Liver (tissue), 3 donors: ENCODE measurements around the gene XK.

Source experiments
- FOXA1 ChIP-seq: IDR thresholded peaks from 2 replicates; pipeline ENCODE4 v1.6.1; 2016; ENCODE audit warnings: antibody characterized with exemption
- JUND ChIP-seq, 2 donors: IDR thresholded peaks; 2 replicates each; pipeline ENCODE4 v1.6.1; 2016; ENCODE audit warnings: antibody characterized with exemption in 2 of 2
- RAD21 ChIP-seq, 2 donors: IDR thresholded peaks; 2 replicates each; pipeline ENCODE4 v1.6.1; 2016; ENCODE audit warnings: antibody characterized with exemption in 2 of 2, mild to moderate bottlenecking in 2 of 2
- REST ChIP-seq: IDR thresholded peaks from 2 replicates; pipeline ENCODE4 v1.6.1; 2016; ENCODE audit warnings: antibody characterized with exemption, mild to moderate bottlenecking
- RXRA ChIP-seq, 2 donors: IDR thresholded peaks; 2 replicates each; pipeline ENCODE4 v1.6.1; 2017 to 2018; ENCODE audit warnings: antibody characterized with exemption in 2 of 2, mild to moderate bottlenecking in 1 of 2
- SP1 ChIP-seq: IDR thresholded peaks from 2 replicates; pipeline ENCODE4 v1.6.1; 2018; ENCODE audit warnings: antibody characterized with exemption, mild to moderate bottlenecking
- YY1 ChIP-seq: IDR thresholded peaks from 2 replicates; pipeline ENCODE4 v1.6.1; 2016; ENCODE audit warnings: antibody characterized with exemption, mild to moderate bottlenecking
- TF ChIP-seq, protein P1 (sequence below): fragments of 150-350 bp; IDR thresholded peaks from 2 replicates; pipeline ENCODE4 v1.5.1; 2017; ENCODE audit warnings: improper control_type of control experiment, low read depth, low read length; ENCODE audit not compliant: missing input control
- TF ChIP-seq, protein P2 (sequence below): IDR thresholded peaks from 2 replicates; pipeline ENCODE4 v1.6.1; 2016; ENCODE audit warnings: antibody characterized with exemption
- donor health status: healthy.
- donor health status: healthy.

DNA sequence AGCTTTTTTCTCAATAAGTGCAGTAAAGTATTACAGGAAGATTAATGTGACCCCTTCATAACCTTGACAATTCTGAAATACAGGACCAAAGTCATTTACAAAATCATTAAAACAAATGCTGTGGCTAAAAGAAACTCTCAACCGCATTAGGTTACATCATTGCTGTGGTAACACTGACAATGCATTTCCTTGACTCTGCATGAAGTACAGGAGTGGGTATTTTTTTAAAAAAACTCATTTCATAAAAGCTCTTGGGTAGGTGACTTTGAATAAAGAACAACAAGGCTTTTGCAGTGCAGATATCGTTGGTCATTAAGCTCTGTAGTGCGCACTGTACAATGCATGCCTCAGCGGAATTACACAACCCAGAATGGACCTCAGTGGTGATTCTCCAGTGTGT, 23.4 kb upstream of the XK start:
- TF ChIP-seq, protein P1, sequence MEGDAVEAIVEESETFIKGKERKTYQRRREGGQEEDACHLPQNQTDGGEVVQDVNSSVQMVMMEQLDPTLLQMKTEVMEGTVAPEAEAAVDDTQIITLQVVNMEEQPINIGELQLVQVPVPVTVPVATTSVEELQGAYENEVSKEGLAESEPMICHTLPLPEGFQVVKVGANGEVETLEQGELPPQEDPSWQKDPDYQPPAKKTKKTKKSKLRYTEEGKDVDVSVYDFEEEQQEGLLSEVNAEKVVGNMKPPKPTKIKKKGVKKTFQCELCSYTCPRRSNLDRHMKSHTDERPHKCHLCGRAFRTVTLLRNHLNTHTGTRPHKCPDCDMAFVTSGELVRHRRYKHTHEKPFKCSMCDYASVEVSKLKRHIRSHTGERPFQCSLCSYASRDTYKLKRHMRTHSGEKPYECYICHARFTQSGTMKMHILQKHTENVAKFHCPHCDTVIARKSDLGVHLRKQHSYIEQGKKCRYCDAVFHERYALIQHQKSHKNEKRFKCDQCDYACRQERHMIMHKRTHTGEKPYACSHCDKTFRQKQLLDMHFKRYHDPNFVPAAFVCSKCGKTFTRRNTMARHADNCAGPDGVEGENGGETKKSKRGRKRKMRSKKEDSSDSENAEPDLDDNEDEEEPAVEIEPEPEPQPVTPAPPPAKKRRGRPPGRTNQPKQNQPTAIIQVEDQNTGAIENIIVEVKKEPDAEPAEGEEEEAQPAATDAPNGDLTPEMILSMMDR, result no peak
- TF ChIP-seq SP1 (no peak), RAD21 (IDR thresholded peaks at IDR 0.05) (no peak), YY1 (no peak), JUND (IDR thresholded peaks at IDR 0.05) (no peak), REST (no peak), RXRA (IDR thresholded peaks at IDR 0.05) (no peak), FOXA1 (no peak)
- TF ChIP-seq, protein P2, sequence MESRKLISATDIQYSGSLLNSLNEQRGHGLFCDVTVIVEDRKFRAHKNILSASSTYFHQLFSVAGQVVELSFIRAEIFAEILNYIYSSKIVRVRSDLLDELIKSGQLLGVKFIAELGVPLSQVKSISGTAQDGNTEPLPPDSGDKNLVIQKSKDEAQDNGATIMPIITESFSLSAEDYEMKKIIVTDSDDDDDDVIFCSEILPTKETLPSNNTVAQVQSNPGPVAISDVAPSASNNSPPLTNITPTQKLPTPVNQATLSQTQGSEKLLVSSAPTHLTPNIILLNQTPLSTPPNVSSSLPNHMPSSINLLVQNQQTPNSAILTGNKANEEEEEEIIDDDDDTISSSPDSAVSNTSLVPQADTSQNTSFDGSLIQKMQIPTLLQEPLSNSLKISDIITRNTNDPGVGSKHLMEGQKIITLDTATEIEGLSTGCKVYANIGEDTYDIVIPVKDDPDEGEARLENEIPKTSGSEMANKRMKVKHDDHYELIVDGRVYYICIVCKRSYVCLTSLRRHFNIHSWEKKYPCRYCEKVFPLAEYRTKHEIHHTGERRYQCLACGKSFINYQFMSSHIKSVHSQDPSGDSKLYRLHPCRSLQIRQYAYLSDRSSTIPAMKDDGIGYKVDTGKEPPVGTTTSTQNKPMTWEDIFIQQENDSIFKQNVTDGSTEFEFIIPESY, result no peak
